GM19328 (cell line): ENCODE measurements around the gene TSGA10IP.
A peak's percentile ranks its signal among the peaks of the same experiment; 100 is the strongest.
"Not testable (repeated sequence)": the region's sequence is repeated elsewhere in the genome, so short reads cannot be mapped to it uniquely, and the experiment has no call there.

ENCODE experiments used
- ATAC-seq: cut with Tn5 transposase; IDR thresholded peaks from one replicate; pipeline ENCODE4 v1.9.1; 2021; ENCODE audit warnings: mild to moderate bottlenecking, moderate library complexity; ENCODE audit not compliant: unreplicated experiment

The TSGA10IP gene

DNA sequence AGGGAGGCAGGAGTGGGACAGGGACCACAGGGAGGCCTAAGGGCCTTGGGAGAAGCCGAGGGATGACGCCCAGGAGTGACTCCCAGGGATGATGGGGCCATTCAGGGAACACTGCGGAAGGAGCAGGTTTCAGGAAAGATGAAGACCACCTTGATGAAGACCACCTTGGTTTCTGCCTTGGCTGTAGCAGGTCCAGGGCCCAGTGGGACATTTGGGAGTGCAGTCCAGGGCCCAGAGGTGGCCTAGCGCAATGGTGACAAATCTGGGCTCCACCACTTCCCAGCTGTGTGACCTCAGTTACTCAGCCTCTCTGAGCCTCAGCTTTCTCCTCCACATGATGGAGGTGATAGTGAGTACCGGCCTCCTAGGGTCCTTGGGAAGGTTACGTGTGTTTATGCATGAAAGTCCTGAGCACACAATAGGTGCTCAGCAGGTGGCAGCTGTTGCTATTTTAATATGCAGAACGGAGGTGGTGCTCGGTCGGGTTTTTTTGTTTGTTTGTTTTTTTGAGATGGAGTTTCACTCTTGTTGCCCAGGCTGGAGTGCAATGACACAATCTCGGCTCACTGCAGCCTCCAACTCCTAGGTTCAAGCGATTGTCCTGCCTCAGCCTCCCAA lies 770 bp downstream of the TSGA10IP start:
- ATAC-seq: no peak

DNA sequence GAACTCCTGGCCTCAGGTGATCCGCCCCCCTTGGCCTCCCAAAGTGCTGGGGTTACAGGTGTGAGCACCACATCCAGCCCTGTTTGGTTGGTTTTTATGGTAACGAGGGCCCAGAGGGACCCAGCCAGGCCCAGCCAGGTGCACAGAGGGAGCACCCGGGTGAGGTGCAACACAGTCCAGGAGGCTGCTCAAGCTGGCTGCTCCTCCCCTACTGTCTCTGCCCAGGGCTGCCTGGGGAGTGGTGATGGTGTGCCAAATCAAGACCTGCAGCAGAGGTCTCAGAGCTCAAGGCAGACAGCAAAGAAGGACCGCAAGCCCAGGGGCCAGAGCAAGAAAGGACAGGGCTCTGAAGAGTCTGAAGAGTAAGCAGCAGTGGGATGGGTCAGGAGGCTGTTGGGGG lies 1.4 kb downstream of the TSGA10IP start:
- no peak for ATAC-seq

DNA sequence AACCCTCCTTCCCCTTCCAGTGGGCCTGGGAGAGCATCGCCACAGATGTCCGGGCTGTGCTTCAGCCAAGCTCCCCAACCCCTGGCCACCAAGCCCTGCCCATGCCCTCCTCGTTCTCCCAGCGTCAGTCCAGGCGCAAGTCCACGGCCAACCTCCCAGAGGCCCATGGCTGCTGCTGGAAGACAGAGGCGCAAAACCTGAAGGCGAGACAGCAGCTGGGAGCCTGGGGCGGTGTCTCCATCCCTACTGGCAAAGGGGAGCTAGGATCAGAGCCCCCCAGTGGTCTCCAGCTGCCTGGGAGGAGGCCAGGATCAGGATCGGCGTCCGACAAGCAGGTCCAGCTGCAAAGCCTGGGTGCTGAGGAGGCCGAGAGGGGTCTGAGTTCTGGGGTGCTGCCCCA lies 1.9 kb downstream of the TSGA10IP start:
- no peak for ATAC-seq

DNA sequence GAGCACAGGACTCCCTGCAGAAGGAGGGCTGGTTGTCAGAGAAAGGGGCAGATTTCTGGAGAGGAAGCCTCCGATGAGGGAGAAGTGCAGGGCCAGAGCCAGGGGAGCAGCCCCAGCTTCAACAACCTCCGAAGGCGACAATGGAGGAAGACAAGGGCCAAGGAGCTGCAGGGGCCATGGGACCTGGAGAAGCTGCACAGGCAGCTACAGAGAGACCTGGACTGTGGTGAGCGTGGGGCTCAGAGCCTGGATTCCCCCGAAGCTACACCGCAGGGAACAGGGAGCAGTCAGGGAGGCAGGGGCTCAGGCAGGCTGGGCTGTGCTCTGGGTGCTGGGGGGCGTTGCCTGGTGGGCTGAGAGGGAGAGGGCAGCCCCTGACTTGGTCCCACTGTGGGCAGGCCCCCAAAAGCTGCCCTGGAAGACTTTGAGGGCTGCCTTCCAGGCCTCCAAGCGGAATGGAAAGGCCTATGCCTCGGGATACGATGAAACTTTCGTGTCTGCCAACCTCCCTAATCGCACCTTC lies 2.4 kb downstream of the TSGA10IP start:
- ATAC-seq: no peak

DNA sequence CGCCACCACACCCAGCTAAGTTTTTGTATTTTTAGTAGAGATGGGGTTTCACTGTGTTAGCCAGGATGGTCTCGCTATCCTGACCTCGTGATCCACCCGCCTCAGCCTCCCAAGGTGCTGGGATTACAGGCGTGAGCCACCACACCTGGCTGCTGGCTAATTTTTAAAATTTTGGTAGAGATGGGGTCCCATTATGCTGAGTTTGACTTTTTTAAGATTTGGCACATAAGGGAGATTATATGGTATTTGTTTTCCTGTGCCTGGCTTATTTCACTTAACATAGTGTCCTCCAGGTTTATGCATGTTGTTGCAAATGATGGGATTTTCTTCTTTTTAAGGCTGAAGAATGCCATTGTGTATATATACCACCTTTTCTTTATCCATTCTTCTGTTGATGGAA lies 5.4 kb downstream of the TSGA10IP start:
- ATAC-seq: not testable (repeated sequence)

DNA sequence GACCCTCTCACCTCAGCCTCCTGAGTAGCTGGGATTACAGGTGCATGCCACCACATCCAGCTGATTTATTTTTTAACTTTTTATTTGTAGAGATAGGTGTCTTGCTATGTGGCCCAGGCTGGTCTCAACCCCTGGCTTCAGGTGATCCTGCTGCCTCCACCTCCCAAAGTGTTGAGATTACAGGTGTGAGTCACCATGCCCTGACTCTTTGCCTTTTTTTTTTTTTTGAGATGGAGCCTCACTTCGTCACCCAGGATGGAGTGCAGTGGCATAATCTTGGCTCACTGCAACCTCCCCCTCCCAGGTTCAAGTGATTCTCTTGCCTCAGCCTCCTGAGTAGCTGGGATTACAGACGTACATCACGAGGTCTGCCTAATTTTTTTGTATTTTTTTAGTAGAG lies 6.4 kb downstream of the TSGA10IP start:
- ATAC-seq: not testable (repeated sequence)

DNA sequence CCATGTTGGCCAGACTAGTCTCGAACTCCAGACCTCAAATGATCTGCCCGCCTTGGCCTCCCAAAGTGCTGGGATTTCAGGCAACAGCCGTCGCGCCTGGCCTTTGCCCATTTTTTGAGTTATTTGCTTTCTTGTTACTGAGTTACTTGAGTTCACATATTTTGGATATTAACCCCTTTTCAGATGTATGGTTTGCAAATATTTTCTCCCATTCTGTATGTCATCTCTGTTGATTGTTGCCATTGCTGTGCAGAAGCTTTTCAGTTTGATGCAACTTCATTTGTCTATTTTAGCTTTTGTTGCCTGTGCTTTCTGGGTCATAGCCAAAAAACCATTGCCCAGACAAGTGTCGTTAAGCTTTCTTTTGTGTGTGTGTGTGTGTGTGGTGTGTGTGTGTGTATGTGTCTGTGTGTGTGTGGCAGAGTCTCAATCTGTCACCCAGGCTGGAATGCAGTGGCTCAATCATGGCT lies 6.8 kb downstream of the TSGA10IP start:
- no peak for ATAC-seq

DNA sequence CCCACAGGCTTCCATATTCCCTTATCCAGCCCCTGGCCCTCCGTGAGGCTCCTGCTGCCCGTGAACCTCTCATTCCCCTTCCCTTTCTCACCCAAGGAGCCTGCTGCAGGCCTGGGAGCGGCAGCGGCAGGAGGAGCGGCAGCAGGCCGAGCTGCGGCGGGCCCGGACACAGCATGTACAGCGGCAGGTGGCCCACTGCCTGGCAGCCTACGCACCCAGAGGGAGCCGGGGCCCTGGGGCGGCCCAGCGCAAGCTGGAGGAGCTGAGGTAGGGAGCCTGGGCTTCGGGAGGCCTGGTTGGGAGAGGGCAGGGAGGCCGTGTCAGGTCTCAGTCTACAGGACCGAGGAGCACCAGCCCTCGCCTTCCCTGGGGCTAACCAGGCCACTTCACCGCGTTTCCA lies 8.2 kb downstream of the TSGA10IP start:
- ATAC-seq: no peak

DNA sequence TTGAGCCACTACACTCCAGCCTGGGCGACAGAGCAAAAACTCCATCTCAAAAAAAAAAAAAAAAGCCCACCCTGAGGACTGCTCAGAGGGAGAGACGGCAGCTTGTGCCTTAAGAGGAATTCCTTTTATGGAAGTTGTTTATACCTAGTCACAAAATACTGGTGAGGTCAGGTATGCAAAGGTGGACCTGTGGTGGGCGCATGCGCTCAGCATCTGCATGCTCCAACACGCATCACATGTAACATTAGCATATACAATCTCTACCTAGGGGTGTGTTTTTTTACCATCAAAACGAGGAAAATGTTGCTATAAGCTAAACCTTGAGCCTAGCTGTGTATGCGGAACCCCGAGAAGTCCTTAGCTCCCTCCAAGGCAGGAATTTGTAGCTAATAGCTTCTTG lies 9.5 kb downstream of the TSGA10IP start:
- ATAC-seq: no peak

DNA sequence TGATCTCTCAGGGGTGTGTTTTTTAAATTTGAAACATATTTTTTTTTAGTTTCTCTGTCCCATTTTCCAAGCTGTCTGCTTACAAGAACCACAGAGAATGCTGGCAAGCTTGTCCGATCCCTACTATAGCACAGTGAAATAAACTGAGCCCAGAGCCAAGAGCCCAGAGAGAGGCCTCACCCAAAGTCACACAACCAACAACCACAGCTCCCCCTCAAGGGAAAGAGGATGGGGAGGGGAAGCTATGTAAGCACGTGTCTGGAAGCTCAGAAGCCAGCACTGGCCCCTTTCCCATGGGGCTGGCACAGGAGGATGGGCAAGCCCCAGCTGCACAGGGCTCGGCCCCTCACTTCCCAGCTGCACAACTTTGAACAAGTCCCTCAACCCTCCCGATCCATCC lies 13.0 kb downstream of the TSGA10IP start:
- ATAC-seq: no peak

DNA sequence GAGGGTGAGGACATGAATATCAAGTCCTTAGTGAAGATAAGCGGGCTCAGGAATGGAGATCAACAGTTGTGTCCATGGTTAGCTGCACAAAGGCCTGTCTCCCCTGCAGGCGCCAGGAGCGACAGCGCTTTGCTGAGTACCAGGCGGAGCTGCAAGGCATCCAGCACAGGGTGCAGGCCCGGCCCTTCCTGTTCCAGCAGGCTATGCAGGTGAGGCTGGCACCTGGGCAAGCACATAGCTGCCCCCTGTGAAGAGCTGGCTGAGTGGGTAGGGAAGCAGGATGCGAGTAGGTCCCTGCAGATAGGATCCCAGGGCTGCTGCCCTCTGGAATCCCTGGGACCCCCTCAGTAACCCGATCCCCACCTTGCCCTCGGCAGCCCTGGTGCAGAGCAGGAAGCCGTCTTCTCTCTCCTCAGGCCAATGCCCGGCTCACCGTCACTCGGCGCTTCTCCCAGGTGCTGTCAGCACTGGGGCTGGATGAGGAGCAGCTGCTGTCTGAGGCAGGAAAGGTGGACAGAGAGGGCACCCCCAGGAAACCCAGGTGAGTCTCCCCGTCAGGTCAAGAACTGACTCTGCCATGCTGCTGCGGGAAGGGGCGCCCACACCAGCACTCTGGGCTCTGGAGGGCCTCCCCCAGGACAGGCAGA lies 13.6 kb downstream of the TSGA10IP start:
- no peak for ATAC-seq

DNA sequence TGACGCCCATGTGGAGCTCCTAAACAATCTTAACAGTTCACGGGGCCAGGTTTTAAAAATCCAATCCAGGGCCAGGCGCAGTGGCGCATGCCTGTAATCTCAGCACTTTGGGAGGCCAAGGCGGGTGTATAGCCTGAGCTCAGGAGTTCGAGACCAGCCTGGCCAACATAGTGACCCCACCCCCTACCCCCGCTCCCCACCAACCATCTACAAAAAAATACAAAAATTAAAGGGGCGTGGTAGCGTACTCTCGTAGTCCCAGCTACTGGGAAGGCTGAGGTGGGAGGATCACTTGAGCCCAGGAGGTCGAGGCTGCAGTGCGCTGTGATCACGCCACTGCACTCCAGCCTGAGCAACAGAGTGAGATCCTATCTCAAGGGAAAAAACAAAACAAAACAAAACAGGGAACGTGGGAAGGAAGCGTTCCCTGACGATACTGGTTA lies 15.6 kb downstream of the TSGA10IP start:
- no peak for ATAC-seq

DNA sequence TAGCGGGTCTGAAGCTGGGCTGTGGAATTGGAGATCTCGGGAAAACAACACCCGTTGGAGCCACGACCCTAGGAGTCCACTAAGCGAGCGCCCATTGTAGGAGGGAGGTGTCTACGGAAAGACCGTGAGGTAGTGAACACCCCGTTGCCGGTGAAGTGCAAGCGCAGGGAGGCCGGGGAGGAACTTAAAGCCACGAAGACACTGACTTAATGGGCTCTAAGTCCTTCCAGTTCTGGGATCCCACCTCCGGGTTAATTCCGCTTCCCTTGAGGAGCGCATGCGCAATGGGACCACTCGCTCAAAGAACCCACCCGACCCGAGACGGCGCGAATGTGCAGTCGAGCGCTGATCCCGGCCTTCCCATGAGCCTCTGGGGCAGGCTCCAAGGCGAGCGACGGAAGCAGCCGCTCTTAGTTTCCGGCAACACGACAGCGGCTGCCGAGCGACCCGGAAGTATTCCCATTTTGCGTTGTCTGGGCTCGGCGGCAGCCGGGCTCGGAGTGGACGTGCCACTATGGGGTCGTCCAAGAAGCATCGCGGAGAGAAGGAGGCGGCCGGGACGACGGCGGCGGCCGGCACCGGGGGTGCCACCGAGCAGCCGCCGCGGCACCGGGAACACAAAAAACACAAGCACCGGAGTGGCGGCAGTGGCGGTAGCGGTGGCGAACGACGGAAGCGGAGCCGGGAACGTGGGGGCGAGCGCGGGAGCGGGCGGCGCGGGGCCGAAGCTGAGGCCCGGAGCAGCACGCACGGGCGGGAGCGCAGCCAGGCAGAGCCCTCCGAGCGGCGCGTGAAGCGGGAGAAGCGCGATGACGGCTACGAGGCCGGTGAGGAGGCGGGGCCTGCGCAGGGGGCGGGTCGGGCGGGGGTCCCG lies 16.2 kb downstream of the TSGA10IP start, which contains the start of gene SART1:
TSS of gene SART1 (plus strand) at position 468 of the 874 bp plus-strand sequence. CDS start at position 515, 47 bp downstream.
- peak; percentile 93 for ATAC-seq

DNA sequence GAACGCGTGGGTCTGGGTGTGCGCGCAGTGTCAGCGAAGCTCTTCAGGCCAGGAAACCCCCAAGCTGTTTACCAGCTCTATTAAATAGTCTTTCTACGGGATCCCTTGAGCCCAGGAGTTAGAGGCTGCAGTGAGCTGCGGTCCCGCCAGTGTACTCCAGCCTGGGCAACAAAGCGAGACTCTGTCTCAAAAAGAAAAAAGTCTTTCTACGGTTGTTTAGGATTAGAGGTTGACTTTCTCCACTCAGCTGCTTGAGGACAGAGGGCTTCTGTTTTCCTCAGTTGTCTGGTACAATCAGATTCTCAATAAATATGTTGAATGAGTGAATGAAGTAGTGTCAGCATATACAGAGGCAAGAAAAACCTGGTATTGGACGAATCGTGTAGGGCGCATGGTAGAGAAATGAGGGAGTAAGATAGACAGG lies 16.9 kb downstream of the TSGA10IP start:
- ATAC-seq: no peak

DNA sequence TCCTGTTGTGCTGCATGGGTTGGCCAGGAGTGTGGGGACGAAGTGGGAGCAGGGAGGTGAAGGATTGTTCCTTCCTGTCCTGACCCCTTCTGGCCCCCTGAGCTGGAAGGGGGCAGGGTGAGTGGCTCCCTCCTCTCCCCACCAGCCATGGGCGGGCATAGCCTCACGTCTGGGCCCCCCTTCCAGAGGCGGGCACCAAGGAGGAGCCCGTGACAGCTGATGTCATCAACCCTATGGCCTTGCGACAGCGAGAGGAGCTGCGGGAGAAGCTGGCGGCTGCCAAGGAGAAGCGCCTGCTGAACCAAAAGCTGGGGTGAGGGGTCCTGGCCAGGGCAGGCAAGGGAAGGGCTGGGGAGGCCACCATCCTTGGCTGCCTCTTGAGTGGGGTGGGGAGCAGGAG lies 19.6 kb downstream of the TSGA10IP start:
- no peak for ATAC-seq

DNA sequence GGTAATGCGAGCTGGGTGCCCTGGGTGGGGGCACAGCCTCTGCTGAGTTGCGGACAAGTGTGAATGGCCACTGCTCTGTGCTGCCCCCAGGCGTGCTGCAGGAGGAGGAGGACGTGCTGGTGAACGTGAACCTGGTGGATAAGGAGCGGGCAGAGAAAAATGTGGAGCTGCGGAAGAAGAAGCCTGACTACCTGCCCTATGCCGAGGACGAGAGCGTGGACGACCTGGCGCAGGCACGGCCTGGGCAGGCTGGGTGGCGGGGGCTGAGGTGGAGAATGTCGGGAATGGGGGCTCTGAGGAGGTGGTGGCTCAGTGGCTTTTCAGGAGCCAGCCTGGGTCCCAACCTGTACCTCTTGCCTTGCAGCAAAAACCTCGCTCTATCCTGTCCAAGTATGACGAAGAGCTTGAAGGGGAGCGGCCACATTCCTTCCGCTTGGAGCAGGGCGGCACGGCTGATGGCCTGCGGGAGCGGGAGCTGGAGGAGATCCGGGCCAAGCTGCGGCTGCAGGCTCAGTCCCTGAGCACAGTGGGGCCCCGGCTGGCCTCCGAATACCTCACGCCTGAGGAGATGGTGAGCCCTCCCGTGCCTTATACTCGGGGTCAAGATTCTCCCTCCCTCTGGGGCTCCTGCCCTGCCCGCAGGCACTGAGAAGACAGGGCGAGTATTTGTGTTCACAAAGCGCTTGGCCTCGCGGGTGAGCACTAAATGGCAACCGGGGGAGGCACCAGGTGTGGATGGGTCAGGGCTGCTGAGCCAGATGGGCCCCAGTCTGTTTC lies 20.9 kb downstream of the TSGA10IP start:
- ATAC-seq: no peak

DNA sequence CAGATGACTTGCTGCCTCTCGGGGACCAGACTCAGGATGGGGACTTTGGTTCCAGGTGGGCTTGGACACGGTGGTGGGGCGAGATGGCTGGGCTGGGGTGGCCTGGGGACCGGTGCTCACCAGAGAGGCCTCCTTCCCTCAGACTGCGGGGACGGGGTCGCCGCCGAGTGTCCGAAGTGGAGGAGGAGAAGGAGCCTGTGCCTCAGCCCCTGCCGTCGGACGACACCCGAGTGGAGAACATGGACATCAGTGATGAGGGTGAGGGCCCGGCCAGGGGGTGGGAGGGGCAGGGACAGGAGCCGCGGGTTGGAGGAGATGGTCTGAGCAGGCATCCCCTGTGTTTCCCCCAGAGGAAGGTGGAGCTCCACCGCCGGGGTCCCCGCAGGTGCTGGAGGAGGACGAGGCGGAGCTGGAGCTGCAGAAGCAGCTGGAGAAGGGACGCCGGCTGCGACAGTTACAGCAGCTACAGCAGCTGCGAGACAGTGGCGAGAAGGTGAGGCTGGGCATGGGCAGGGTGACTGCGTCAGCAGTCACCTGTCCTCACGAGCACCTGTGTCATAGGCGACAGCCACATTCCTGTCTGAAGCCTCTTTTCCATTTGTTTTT lies 22.2 kb downstream of the TSGA10IP start:
- ATAC-seq: no peak

DNA sequence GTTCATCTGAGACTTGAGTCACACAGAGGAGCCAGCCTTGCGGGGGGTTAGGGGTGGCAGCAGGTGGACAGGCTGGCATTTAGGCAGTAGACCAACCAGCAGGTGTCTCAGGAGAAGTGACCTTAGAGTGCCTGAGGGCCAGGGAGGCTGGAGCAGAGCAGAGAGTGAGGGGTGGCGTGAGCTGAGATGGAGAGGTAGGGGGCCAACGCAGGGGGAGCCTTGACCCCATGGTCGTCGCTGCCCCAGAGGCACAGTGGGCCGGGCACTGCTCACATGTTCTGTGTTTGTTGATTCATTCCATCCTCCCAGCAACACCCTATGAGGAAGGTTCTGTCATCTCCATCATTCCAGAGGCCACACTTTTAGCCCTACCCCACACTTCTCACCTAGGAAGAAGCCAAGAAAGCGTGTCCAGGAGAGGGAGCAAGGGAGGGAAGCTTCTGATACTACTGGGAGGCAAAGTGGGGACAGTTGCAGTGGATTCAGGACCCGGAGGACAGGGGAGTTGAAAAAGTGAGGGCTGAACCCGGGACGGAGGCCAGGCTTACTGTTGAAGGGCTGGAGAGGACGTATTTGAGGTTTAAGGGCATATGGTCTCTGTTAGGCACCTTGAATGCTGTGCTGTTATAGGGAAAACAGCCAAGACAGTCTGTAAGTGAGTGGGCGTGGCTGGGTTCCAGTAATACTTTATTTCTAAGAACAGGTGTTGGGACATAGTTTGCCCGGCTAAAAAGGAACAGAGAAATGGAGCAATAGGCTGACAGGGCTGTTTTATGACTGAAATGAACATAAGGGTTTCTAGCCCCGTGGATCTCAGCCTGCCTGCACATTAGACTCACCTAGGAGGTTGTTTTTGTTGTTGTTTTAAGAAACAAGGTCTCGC lies 23.6 kb downstream of the TSGA10IP start:
- no peak for ATAC-seq

DNA sequence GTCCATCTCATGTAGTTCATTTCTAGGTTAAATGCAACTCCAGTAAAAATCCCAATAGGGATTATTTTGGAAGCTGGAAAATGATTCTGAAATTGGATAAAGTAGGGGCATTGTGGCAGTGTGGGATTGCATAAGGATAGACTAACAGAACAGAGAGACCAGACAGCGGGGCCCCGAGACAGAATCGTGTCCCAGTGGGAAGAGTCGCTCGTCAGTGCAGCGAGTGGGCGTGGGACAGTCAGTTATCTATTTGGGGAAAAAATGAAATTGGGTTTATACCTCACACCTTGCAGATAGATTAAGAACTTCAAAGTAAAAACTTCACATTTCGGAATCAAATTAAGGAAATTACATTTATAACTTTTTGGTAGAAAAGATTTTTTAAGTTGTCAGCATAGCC lies 26.8 kb downstream of the TSGA10IP start:
- ATAC-seq: no peak
